Right renal pelvis (tissue), 4 donors: ENCODE measurements around the gene CDIPT. TPM values are rescaled to one million over a fixed set of nuclear protein-coding genes. Genes with fewer than 3 reads are reported as not detected.

Experiments used
- DNase-seq, 4 donors: peaks; one replicate each; pipeline ENCODE4 v3.0.0-alpha.2; 2013; ENCODE audit warnings: low read depth in 4 of 4, low spot score in 3 of 4, missing footprints in 1 of 4
- polyA plus RNA-seq, 4 donors: library from polyadenylated mRNA; unstranded; fragments of 120-200 nt; gene quantifications; one replicate each; pipeline ENCODE4 v1.2.1, GENCODE V29; 2013; ENCODE audit not compliant: insufficient read length in 4 of 4

CDIPT gene
- polyA plus RNA-seq, 4 donors, result 104 to 133 (median 112) TPM

GRCh38 chr16:29812754-29813643 is 50.0 kb downstream of the CDIPT start:
- DNase-seq, result no peak

- no peak for DNase-seq
Observed at GRCh38 chr16:29811896-29812665, 50.9 kb downstream of the CDIPT start, which contains the start of gene PRRT2. Gene PRRT2, plus strand, starts transcription at chr16:29812193. Its CDS starts 862 bp downstream, at chr16:29813055.

GRCh38 chr16:29811170-29811895 is 51.7 kb downstream of the CDIPT start:
- DNase-seq, result peak; percentile 82 to 91 (median 89)

- no peak for DNase-seq
Observed at GRCh38 chr16:29810699-29811169, 52.3 kb downstream of the CDIPT start.

GRCh38 chr16:29809850-29810698 is 53.0 kb downstream of the CDIPT start:
- no peak for DNase-seq

- no peak for DNase-seq
Observed at GRCh38 chr16:29809031-29809747, 53.8 kb downstream of the CDIPT start.

Other genes starting within 250 kb of the CDIPT start
- 1 to 10 TPM; 2.2 to 3.4 (median 2.7) TPM for gene SPN, start 200.0 kb downstream of the CDIPT start, polyA plus RNA-seq
- 100 to 1,000 TPM; 141 to 195 (median 149) TPM for gene QPRT, start 184.0 kb downstream of the CDIPT start, polyA plus RNA-seq
- under 1 TPM; 0.19 to 0.28 (median 0.22) TPM for gene C16orf54, start 117.2 kb downstream of the CDIPT start, polyA plus RNA-seq
- gene ZG16, start 85.0 kb downstream of the CDIPT start, polyA plus RNA-seq, result under 1 TPM in 1 of 4 donors, not detected in 3; 0.01 TPM
- gene KIF22, start 72.5 kb downstream of the CDIPT start, polyA plus RNA-seq, result 10 to 100 TPM; 65.2 to 77.7 (median 67.6) TPM
- 100 to 1,000 TPM; 273 to 344 (median 293) TPM for gene MAZ, start 56.7 kb downstream of the CDIPT start, polyA plus RNA-seq
- 10 to 100 TPM; 14.7 to 21.0 (median 17.1) TPM for gene PRRT2, start 51.0 kb downstream of the CDIPT start, polyA plus RNA-seq
- 10 to 100 TPM; 33.9 to 46.9 (median 35.9) TPM for gene PAGR1, start 47.1 kb downstream of the CDIPT start, polyA plus RNA-seq
- 10 to 100 TPM; 17.7 to 23.6 (median 21.5) TPM for gene MVP, start 42.8 kb downstream of the CDIPT start, polyA plus RNA-seq
- 10 to 100 TPM; 11.3 to 13.7 (median 12.4) TPM for gene SEZ6L2, start 36.3 kb upstream of the CDIPT start, polyA plus RNA-seq
- 1 to 10 TPM in 1 of 4 donors, under 1 TPM in 3; 0.60 to 1.2 (median 0.82) TPM for gene ASPHD1, start 37.3 kb upstream of the CDIPT start, polyA plus RNA-seq
- 10 to 100 TPM; 12.5 to 18.4 (median 16.4) TPM for gene KCTD13, start 63.0 kb upstream of the CDIPT start, polyA plus RNA-seq
- gene TMEM219, start 98.9 kb upstream of the CDIPT start, polyA plus RNA-seq, result 100 to 1,000 TPM; 115 to 126 (median 116) TPM
- 10 to 100 TPM; 41.9 to 52.5 (median 43.5) TPM for gene TAOK2, start 110.6 kb upstream of the CDIPT start, polyA plus RNA-seq
- 10 to 100 TPM; 15.2 to 22.5 (median 16.6) TPM for gene HIRIP3, start 132.4 kb upstream of the CDIPT start, polyA plus RNA-seq
- 10 to 100 TPM; 43.5 to 56.0 (median 48.6) TPM for gene INO80E, start 133.0 kb upstream of the CDIPT start, polyA plus RNA-seq
- gene DOC2A, start 147.8 kb upstream of the CDIPT start, polyA plus RNA-seq, result 1 to 10 TPM; 2.1 to 2.7 (median 2.5) TPM
- not detected for gene C16orf92, start 160.0 kb upstream of the CDIPT start, polyA plus RNA-seq
- 1 to 10 TPM in 1 of 4 donors, under 1 TPM in 3; 0.58 to 1.4 (median 0.81) TPM for gene TLCD3B, start 168.0 kb upstream of the CDIPT start, polyA plus RNA-seq
- 100 to 1,000 TPM; 478 to 641 (median 500) TPM for gene ALDOA, start 202.5 kb upstream of the CDIPT start, polyA plus RNA-seq
- gene PPP4C, start 212.8 kb upstream of the CDIPT start, polyA plus RNA-seq, result 100 to 1,000 TPM in 1 of 4 donors, 10 to 100 TPM in 3; 82.0 to 120 (median 90.5) TPM
- gene TBX6, start 228.7 kb upstream of the CDIPT start, polyA plus RNA-seq, result 1 to 10 TPM; 1.1 to 2.0 (median 1.2) TPM
- 10 to 100 TPM; 56.7 to 78.4 (median 60.1) TPM for gene YPEL3, start 233.0 kb upstream of the CDIPT start, polyA plus RNA-seq